NB4 (cell line): ENCODE results near the gene RGS1.
A peak's percentile ranks its signal among the peaks of the same experiment; 100 is the strongest.

Source experiments
- DNase-seq: peaks from one replicate; pipeline ENCODE4 v3.0.0; 2010; ENCODE audit warnings: low read depth
- H3K4me3 ChIP-seq: one replicate; pipeline ENCODE4 v1.5.1; 2011; ENCODE audit warnings: mild to moderate bottlenecking, low read depth, low read length, moderate library complexity
- MAX ChIP-seq: IDR thresholded peaks from 2 replicates; pipeline ENCODE4 v1.6.1; 2011; ENCODE audit warnings: low read depth, low read length
- MYC ChIP-seq: IDR thresholded peaks from 2 replicates; pipeline ENCODE4 v1.6.1; 2011; ENCODE audit warnings: low read depth, low read length
- POLR2A ChIP-seq: IDR thresholded peaks from 2 replicates; pipeline ENCODE4 v1.6.1; 2011; ENCODE audit warnings: mild to moderate bottlenecking; ENCODE audit not compliant: insufficient read length; ENCODE audit errors: extremely low read depth
- TF ChIP-seq, protein P1 (sequence below): IDR thresholded peaks from one replicate; pipeline ENCODE4 v1.5.1; 2012; ENCODE audit warnings: low read depth, low read length

The RGS1 gene

GRCh38 chr1:192571668-192572067 is 3.9 kb upstream of the RGS1 start:
- TF ChIP-seq, protein P1, sequence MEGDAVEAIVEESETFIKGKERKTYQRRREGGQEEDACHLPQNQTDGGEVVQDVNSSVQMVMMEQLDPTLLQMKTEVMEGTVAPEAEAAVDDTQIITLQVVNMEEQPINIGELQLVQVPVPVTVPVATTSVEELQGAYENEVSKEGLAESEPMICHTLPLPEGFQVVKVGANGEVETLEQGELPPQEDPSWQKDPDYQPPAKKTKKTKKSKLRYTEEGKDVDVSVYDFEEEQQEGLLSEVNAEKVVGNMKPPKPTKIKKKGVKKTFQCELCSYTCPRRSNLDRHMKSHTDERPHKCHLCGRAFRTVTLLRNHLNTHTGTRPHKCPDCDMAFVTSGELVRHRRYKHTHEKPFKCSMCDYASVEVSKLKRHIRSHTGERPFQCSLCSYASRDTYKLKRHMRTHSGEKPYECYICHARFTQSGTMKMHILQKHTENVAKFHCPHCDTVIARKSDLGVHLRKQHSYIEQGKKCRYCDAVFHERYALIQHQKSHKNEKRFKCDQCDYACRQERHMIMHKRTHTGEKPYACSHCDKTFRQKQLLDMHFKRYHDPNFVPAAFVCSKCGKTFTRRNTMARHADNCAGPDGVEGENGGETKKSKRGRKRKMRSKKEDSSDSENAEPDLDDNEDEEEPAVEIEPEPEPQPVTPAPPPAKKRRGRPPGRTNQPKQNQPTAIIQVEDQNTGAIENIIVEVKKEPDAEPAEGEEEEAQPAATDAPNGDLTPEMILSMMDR: no peak
- TF ChIP-seq MAX (no peak), MYC (no peak), POLR2A (no peak)
- no peak for DNase-seq
- H3K4me3 ChIP-seq: no peak overlapping the region

DNA sequence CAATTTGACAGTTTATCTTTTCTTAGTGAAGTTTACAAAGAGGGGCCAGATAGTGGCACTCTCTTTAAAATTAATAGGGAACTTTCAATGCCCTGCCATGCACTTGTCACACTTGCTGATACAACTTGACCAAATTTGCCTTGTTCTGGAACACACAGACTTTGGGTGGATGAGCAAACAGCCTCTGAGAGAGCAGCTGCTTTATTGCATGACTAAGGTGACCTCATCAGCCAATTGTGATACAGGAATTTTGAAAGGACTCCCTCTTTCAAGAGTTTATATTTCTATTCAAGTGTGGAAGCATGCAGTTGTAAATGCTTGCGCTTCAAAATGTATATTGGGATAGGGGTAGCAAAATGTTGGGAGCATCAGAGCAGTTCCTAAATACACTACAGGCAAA is 2.1 kb upstream of the RGS1 start:
- DNase-seq: peak; percentile 27
- no peak overlapping the region for H3K4me3 ChIP-seq
- TF ChIP-seq, protein P1: no peak
- TF ChIP-seq MYC (no peak), POLR2A (no peak), MAX (no peak)

- DNase-seq: no peak
- no peak overlapping the region for H3K4me3 ChIP-seq
- no peak for TF ChIP-seq MAX
- TF ChIP-seq POLR2A: no peak
- no peak for TF ChIP-seq MYC
- TF ChIP-seq, protein P1: no peak
Observed at GRCh38 chr1:192574073-192574472, 1.5 kb upstream of the RGS1 start.

GRCh38 chr1:192576190-192577144 is 894 bp downstream of the RGS1 start:
- DNase-seq: no peak
- no peak for TF ChIP-seq MYC
- no peak for TF ChIP-seq MAX
- no peak for TF ChIP-seq POLR2A
- TF ChIP-seq, protein P1: no peak
- H3K4me3 ChIP-seq: peak overlapping the region; percentile 59

DNA sequence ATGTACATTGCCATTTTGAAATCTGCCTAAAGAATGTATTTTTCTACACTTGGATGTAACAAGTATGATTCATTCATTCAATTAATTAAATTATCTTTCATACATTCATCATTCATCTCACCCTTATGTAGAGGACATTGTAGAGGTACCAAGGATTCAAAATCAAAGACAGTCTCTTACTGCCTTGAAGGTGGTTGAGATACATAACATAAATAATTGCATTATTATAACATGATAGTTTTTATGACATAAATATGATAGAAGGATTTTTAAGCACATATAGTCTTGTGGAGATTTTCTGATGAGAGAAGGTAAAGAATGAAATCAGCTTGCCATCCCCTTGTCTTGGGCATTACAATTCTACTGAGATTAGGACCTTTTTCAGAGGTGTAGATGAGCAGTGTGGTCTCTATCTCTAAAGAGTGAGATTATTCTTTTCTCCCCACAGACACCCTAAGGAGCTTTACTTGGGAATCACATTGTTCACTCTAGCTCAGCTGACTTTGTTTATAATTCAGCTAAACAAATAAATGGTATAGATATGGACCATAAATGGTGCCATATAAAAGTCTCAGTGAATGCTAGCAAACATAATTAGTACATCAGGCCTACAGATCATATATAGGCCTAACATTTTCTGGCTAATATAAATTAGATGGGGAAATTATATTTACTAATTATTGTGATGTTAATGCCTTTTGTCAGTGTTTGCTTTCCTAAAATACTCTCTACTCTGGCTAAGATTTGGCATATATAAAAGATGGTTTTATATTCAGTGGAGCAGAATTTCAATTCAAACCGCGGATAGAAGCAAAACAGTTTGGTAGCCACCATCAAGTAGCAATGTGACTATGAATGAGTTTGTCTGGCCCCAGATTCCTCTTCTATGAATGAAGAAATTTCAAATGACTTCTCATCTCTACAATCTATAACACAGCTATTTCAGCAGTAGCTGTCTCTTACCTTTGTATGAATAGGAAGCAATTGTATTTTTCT is 1.9 kb downstream of the RGS1 start:
- DNase-seq: no peak
- no peak overlapping the region for H3K4me3 ChIP-seq
- no peak for TF ChIP-seq POLR2A
- no peak for TF ChIP-seq MAX
- TF ChIP-seq MYC: no peak
- TF ChIP-seq, protein P1: no peak
